ENCODE results near the gene ARHGEF28.

ARHGEF28 gene

DNA sequence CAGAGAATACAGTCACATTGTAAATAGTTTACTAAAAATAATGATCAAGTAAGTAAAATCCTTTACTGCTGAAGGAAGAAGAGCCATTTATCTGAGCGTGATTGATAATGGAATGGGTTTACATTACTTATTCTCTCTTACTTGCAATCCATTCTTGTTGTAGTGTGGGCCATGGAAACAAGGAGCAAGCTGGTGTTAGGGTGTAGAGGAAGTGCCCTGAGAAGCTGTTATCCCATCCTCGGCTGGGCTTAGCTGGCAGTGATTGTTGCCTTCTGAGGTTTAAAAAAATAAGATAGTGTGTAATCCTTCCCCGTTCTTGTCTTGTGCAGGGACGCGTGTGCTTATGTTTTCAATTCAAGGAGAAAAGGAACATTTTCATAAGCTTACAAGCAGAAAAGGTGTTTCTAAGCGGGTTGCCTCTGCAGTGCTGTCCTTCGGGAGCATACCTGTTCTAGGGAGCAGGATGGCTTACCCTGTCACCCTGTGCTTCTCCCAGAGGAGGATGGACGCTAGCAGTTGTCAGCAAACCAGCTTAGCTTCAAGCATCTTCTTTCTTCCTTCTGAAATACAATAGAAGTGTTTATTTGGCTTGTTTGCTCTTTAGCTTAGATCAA is 188.3 kb downstream of the ARHGEF28 start:
- no peaks in the 10 kb centered on the region for H3K4me1 Mint-ChIP-seq (ENCODE audit: low read depth)
- H3K36me3 Mint-ChIP-seq (ENCODE audit: low read depth), result no peaks in the 10 kb centered on the region
- H3K9me3 Mint-ChIP-seq, result no peaks in the 10 kb centered on the region
- peaks cover 2% of the 10 kb centered on the region for H3K27me3 Mint-ChIP-seq (ENCODE audit: low read depth)
- H3K4me3 Mint-ChIP-seq, result no peak overlapping the region
- no peak for DNase-seq (ENCODE audit: low spot score)
- no peak overlapping the region for H3K27ac Mint-ChIP-seq

DNA sequence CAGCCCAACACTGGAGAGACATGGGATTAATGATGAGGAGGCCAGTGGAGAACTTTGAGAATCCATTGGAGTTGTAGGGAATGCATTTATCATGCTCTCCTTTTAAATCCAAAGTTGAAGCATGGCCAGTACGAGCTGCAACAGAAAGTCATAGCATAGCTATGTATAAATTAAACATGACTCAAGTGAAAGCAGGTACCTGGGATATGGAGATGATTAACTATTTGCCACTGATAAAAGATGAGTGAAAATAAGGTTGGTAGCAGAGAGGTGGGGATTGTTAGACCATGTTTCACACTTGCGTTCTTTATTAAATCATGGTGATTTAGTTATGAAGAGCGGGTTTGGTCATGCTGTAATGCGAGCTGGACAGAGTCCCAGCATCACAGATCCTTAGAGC is 189.6 kb downstream of the ARHGEF28 start:
- H3K9me3 Mint-ChIP-seq, result no peaks in the 10 kb centered on the region
- peaks cover 2% of the 10 kb centered on the region for H3K27me3 Mint-ChIP-seq (ENCODE audit: low read depth)

DNA sequence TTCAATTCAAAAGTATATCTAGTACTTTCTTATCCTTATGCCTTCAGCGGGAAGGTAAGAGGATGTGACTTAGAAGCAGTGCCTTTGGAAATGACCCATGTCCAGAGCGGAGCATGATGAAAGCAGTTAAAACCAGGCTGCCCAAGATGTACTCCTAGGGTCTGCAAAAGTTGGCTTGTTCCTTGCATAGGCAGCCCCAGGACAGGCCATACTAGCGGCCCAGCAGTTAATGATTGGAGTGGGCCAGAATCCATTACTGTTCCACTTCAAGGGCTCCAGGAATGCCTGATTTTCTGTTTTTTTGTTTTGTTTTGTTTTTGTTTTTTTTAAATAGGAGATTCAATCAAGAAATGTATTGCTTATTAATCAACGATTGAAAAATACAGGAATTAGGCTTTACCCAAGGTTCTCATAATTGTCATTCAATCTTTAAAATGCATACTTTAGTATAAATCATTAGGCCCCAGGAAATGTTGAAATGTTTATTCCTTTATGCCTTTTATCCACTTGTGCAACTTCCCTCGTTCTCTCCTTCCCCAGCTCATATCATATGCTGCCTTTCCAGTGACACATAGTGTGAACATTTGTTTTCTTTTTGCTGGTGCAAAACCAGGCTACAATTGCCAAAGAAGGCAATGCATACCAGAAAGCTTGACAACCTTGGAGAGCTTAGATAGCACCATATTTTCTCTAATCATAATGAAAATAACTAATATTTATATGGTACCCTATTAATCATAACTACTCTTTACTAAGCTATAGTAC is 190.8 kb downstream of the ARHGEF28 start:
- no peaks in the 10 kb centered on the region for H3K4me1 Mint-ChIP-seq (ENCODE audit: low read depth)
- no peaks in the 10 kb centered on the region for H3K9me3 Mint-ChIP-seq
- DNase-seq (ENCODE audit: low spot score), result no peak
- H3K27me3 Mint-ChIP-seq (ENCODE audit: low read depth), result peaks cover 2% of the 10 kb centered on the region
- H3K4me3 Mint-ChIP-seq, result no peak overlapping the region
- H3K27ac Mint-ChIP-seq, result no peak overlapping the region
- H3K36me3 Mint-ChIP-seq (ENCODE audit: low read depth), result no peaks in the 10 kb centered on the region

More for the DNA sequence above, 189.6 kb downstream of the ARHGEF28 start:
- no peaks in the 10 kb centered on the region for H3K36me3 Mint-ChIP-seq (ENCODE audit: low read depth)
- no peaks in the 10 kb centered on the region for H3K4me1 Mint-ChIP-seq (ENCODE audit: low read depth)
- H3K4me3 Mint-ChIP-seq, result no peak overlapping the region
- H3K27ac Mint-ChIP-seq, result no peak overlapping the region
- no peak for DNase-seq (ENCODE audit: low spot score)

- H3K4me3 Mint-ChIP-seq, result no peak overlapping the region
- H3K36me3 Mint-ChIP-seq (ENCODE audit: low read depth), result no peaks in the 10 kb centered on the region
- no peak overlapping the region for H3K27ac Mint-ChIP-seq
- no peaks in the 10 kb centered on the region for H3K27me3 Mint-ChIP-seq (ENCODE audit: low read depth)
- DNase-seq (ENCODE audit: low spot score), result no peak
- H3K4me1 Mint-ChIP-seq (ENCODE audit: low read depth), result no peaks in the 10 kb centered on the region
- H3K9me3 Mint-ChIP-seq, result no peaks in the 10 kb centered on the region
Measured at GRCh38 chr5:73818357-73818756, 192.4 kb downstream of the ARHGEF28 start.

GRCh38 chr5:73820326-73820725 is 194.3 kb downstream of the ARHGEF28 start:
- Mint-ChIP-seq H3K4me1 (ENCODE audit: low read depth) (no peaks in the 10 kb centered on the region), H3K27me3 (ENCODE audit: low read depth) (no peaks in the 10 kb centered on the region), H3K9me3 (no peaks in the 10 kb centered on the region), H3K27ac (no peak overlapping the region), H3K36me3 (ENCODE audit: low read depth) (no peaks in the 10 kb centered on the region), H3K4me3 (no peak overlapping the region)
- no peak for DNase-seq (ENCODE audit: low spot score)

DNA sequence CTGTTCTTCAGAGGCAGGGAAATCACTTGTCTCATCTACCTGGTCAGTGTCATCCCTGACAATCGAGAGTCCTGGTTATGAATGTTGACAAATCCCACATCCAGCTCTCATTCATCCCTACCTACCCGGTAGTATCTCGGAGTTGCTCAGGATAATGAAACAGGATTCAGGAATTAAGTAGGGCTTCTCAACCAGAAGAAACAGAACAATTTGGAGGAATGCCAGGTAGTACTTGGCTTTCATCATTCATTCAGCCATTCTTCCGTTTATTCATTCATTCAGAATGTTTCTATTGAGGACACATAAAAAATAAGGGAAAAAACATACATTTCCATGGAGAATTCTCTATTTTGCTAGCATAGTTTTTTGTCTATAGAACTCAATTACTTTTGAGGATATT is 195.0 kb downstream of the ARHGEF28 start:
- H3K36me3 Mint-ChIP-seq (ENCODE audit: low read depth), result no peaks in the 10 kb centered on the region
- H3K27ac Mint-ChIP-seq, result no peak overlapping the region
- H3K27me3 Mint-ChIP-seq (ENCODE audit: low read depth), result no peaks in the 10 kb centered on the region
- no peaks in the 10 kb centered on the region for H3K9me3 Mint-ChIP-seq
- H3K4me3 Mint-ChIP-seq, result no peak overlapping the region
- no peaks in the 10 kb centered on the region for H3K4me1 Mint-ChIP-seq (ENCODE audit: low read depth)
- DNase-seq (ENCODE audit: low spot score), result no peak

- no peaks in the 10 kb centered on the region for H3K27me3 Mint-ChIP-seq (ENCODE audit: low read depth)
- no peak overlapping the region for H3K27ac Mint-ChIP-seq
- no peak overlapping the region for H3K4me3 Mint-ChIP-seq
- no peak for DNase-seq (ENCODE audit: low spot score)
- no peaks in the 10 kb centered on the region for H3K9me3 Mint-ChIP-seq
- H3K36me3 Mint-ChIP-seq (ENCODE audit: low read depth), result no peaks in the 10 kb centered on the region
- H3K4me1 Mint-ChIP-seq (ENCODE audit: low read depth), result no peaks in the 10 kb centered on the region
Measured at GRCh38 chr5:73822278-73822988, 196.4 kb downstream of the ARHGEF28 start.

DNA sequence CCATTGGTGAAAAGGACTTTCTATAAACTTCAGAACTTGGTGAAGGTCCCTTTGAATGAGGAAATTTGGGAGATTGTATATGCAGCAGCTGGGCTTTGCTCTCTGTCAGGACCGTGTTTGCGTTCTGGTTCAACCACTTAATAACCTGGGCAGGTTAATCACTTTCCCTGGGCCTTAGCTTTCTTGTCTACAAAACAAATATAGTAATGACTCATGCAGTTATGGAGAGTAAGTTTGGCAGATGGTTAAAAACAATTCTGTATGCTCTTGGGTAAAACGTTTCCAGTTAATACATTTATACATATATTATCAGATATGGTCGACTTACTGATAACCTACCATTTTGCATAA is 197.0 kb downstream of the ARHGEF28 start:
- H3K4me1 Mint-ChIP-seq (ENCODE audit: low read depth), result no peaks in the 10 kb centered on the region
- no peaks in the 10 kb centered on the region for H3K36me3 Mint-ChIP-seq (ENCODE audit: low read depth)
- no peak for DNase-seq (ENCODE audit: low spot score)
- H3K4me3 Mint-ChIP-seq, result no peak overlapping the region
- H3K9me3 Mint-ChIP-seq, result no peaks in the 10 kb centered on the region
- H3K27ac Mint-ChIP-seq, result no peak overlapping the region
- H3K27me3 Mint-ChIP-seq (ENCODE audit: low read depth), result no peaks in the 10 kb centered on the region

DNA sequence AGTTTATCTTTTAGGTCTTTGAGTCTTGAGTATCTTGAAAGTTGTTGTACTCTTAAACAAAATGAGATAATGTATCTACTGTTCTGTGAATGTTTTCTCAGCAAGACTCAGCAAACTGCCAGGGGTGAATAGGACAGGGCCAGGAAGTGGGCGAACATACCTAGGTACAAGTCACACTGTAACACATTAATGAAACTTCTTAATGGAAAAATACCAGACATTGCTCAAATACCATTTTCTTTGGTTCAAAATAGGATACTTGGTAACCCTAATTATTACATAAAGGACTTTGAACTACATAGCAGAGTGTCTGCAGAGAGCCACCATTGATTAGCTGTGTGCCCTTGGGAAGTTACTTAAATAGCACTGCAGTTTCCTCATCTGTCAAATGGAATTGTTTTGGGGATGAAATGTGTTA is 197.5 kb downstream of the ARHGEF28 start:
- no peak overlapping the region for H3K27ac Mint-ChIP-seq
- no peaks in the 10 kb centered on the region for H3K4me1 Mint-ChIP-seq (ENCODE audit: low read depth)
- no peak overlapping the region for H3K4me3 Mint-ChIP-seq
- no peaks in the 10 kb centered on the region for H3K36me3 Mint-ChIP-seq (ENCODE audit: low read depth)
- peaks cover 3% of the 10 kb centered on the region for H3K27me3 Mint-ChIP-seq (ENCODE audit: low read depth)
- no peak for DNase-seq (ENCODE audit: low spot score)
- no peaks in the 10 kb centered on the region for H3K9me3 Mint-ChIP-seq

GRCh38 chr5:73825199-73825598 is 199.2 kb downstream of the ARHGEF28 start:
- no peak overlapping the region for H3K4me3 Mint-ChIP-seq
- no peaks in the 10 kb centered on the region for H3K36me3 Mint-ChIP-seq (ENCODE audit: low read depth)
- peaks cover 5% of the 10 kb centered on the region for H3K27me3 Mint-ChIP-seq (ENCODE audit: low read depth)
- DNase-seq (ENCODE audit: low spot score), result no peak
- H3K4me1 Mint-ChIP-seq (ENCODE audit: low read depth), result no peaks in the 10 kb centered on the region
- no peak overlapping the region for H3K27ac Mint-ChIP-seq
- H3K9me3 Mint-ChIP-seq, result no peaks in the 10 kb centered on the region

GRCh38 chr5:73825736-73826135 is 199.7 kb downstream of the ARHGEF28 start:
- Mint-ChIP-seq H3K36me3 (ENCODE audit: low read depth) (no peaks in the 10 kb centered on the region), H3K27ac (no peak overlapping the region), H3K4me3 (no peak overlapping the region), H3K4me1 (ENCODE audit: low read depth) (no peaks in the 10 kb centered on the region), H3K27me3 (ENCODE audit: low read depth) (peaks cover 5% of the 10 kb centered on the region), H3K9me3 (no peaks in the 10 kb centered on the region)
- no peak for DNase-seq (ENCODE audit: low spot score)

- Mint-ChIP-seq H3K27ac (no peak overlapping the region), H3K9me3 (no peaks in the 10 kb centered on the region), H3K4me3 (no peak overlapping the region), H3K4me1 (ENCODE audit: low read depth) (no peaks in the 10 kb centered on the region), H3K27me3 (ENCODE audit: low read depth) (peaks cover 5% of the 10 kb centered on the region), H3K36me3 (ENCODE audit: low read depth) (no peaks in the 10 kb centered on the region)
- DNase-seq (ENCODE audit: low spot score), result no peak
Measured at GRCh38 chr5:73826301-73827105, 200.5 kb downstream of the ARHGEF28 start.

DNA sequence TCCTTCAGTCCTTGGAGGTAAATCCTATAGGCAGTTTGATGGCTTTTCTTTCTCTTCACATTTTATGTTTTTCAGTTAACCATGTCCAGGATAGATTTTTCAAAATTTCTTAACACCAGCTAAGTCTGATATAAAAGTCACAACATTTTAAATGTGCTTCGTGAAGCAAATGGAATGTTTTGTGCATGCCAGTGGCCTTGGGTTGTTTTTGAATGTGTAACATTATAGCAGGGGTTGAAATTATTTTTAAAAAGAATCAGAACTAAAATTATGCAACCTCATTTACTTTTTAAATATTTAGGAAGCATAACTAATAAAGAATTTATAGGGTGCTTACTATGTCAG is 201.1 kb downstream of the ARHGEF28 start:
- no peaks in the 10 kb centered on the region for H3K36me3 Mint-ChIP-seq (ENCODE audit: low read depth)
- no peaks in the 10 kb centered on the region for H3K4me1 Mint-ChIP-seq (ENCODE audit: low read depth)
- no peak overlapping the region for H3K4me3 Mint-ChIP-seq
- H3K27ac Mint-ChIP-seq, result no peak overlapping the region
- H3K27me3 Mint-ChIP-seq (ENCODE audit: low read depth), result peaks cover 5% of the 10 kb centered on the region
- no peaks in the 10 kb centered on the region for H3K9me3 Mint-ChIP-seq
- DNase-seq (ENCODE audit: low spot score), result no peak

DNA sequence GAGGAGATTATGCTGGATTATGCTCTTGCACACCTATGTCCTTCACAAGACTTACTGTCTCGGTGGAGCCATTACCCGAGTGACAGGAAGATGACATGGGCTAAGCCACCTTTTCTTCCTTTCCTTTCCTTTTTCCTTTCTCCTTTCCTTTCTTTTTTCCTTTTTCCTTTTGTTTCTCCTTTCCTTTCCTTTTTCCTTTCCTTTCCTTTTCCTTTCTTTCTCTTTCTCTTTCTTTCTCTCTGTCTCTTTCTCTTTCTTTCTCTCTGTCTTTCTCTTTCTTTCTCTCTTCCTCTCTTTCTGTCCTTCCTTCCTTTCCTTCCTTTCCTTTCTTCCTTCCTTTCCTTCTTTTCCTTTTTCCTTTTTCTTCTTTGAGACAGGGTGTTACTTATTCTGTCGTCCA is 202.5 kb downstream of the ARHGEF28 start:
- no peak for DNase-seq (ENCODE audit: low spot score)
- peaks cover 5% of the 10 kb centered on the region for H3K27me3 Mint-ChIP-seq (ENCODE audit: low read depth)
- H3K27ac Mint-ChIP-seq, result no peak overlapping the region
- no peaks in the 10 kb centered on the region for H3K4me1 Mint-ChIP-seq (ENCODE audit: low read depth)
- H3K9me3 Mint-ChIP-seq, result no peaks in the 10 kb centered on the region
- no peak overlapping the region for H3K4me3 Mint-ChIP-seq
- no peaks in the 10 kb centered on the region for H3K36me3 Mint-ChIP-seq (ENCODE audit: low read depth)

All from T-helper 2 cell treated with Interferon-gamma antibody and Interleukin-4, amounts not matched to agents 5 μg/mL and 100 μg/mL, for 36 hours (primary cell).